HepG2 (cell line): ENCODE results near the gene CLEC2D. TPM values are rescaled to one million over a fixed set of nuclear protein-coding genes. Genes with fewer than 3 reads are reported as not detected.
A peak's percentile ranks its signal among the peaks of the same experiment; 100 is the strongest.

Experiments used
- ATAC-seq: fragments of 200-7000 bp; cut with Tn5 transposase; 3 replicates; pipeline ENCODE4 v1.9.1; 2020; ENCODE audit warnings: mild to moderate bottlenecking, moderate library complexity
- BruUV-seq: library from RNA; stranded (reverse); fragments of 400-500 nt; replicated peaks from 2 replicates; lab custom pipeline; 2021; lab: Mats Ljungman, UMichigan
- CTCF ChIA-PET: fragments of 300-600 bp; formaldehyde crosslinking; extraction: SDS; loops from one replicate; lab custom pipeline; 2021; ENCODE audit warnings: low total read pairs, inconsistent platforms, low intra/inter-chr PET ratio; lab: Yijun Ruan, JAX
- POLR2A ChIA-PET: fragments of 350-600 bp; sonication (Branson Sonifier 250); formaldehyde crosslinking; loops from one replicate; lab custom pipeline; 2020; ENCODE audit warnings: antibody characterized with exemption, inconsistent platforms; lab: Yijun Ruan, JAX
- DNase-seq: peaks from one replicate; pipeline ENCODE4 v3.0.0-alpha.2; 2015; ENCODE audit warnings: low spot score
- FAIRE-seq: peaks from 3 replicates; lab custom pipeline; 2011; peaks lifted over from hg19 to GRCh38; lab: Jason Lieb, UNC
- H2AFZ ChIP-seq: one replicate; pipeline ENCODE4 v1.6.1; 2011; ENCODE audit warnings: low read length, inconsistent platforms
- H3K27ac ChIP-seq: fragments of 300-600 bp; 3 replicates; pipeline ENCODE4 v1.8.0; 2011; ENCODE audit warnings: mixed run types, mild to moderate bottlenecking, mixed read lengths, low read length, inconsistent platforms; ENCODE audit not compliant: insufficient read depth; ENCODE audit errors: extremely low read length
- H3K27me3 ChIP-seq, 2 experiments: fragments of 200-600 bp in 1 of 2; 2 replicates in 1 of 2; 3 replicates in 1 of 2; pipeline versions ENCODE4 v1.6.0 to v1.8.0; 2011; ENCODE audit warnings: low read length in 2 of 2, mild to moderate bottlenecking in 2 of 2, moderate library complexity in 2 of 2, inconsistent platforms in 1 of 2; ENCODE audit not compliant: insufficient read depth in 2 of 2, control insufficient read depth in 1 of 2
- H3K36me3 ChIP-seq, 2 experiments: fragments of 200-600 bp in 1 of 2; replicated peaks in 1 of 2; 2 replicates in 1 of 2; 3 replicates in 1 of 2; pipeline versions ENCODE4 v1.5.1 to v1.8.0; 2011; ENCODE audit warnings: low read length in 2 of 2, inconsistent platforms in 1 of 2; ENCODE audit not compliant: insufficient read depth in 2 of 2, control insufficient read depth in 1 of 2
- H3K4me1 ChIP-seq: 2 replicates; pipeline ENCODE4 v1.5.1; 2012; ENCODE audit warnings: low read length, inconsistent platforms; ENCODE audit not compliant: insufficient read depth
- H3K4me2 ChIP-seq: 2 replicates; pipeline ENCODE4 v1.6.0; 2011; ENCODE audit warnings: low read depth, low read length, inconsistent platforms
- H3K4me3 ChIP-seq, 3 experiments: fragments of 200-600 bp in 1 of 3; sonication (generic), shearing (Covaris generic) in 1 of 3; replicated peaks in 1 of 3; 2 replicates each; pipeline ENCODE4 v1.5.1; 2011 to 2016; ENCODE audit warnings: low read length in 3 of 3, inconsistent platforms in 2 of 3, low read depth in 2 of 3, mild to moderate bottlenecking in 2 of 3, control low read depth in 1 of 3, mixed read lengths in 1 of 3; ENCODE audit not compliant: insufficient read depth in 1 of 3
- H3K79me2 ChIP-seq: one replicate; pipeline ENCODE4 v1.6.1; 2011; ENCODE audit warnings: low read length, inconsistent platforms; ENCODE audit not compliant: insufficient read depth
- H3K9ac ChIP-seq: 2 replicates; pipeline ENCODE4 v1.6.0; 2011; ENCODE audit warnings: mild to moderate bottlenecking, low read depth, low read length, inconsistent platforms; ENCODE audit not compliant: insufficient read depth
- H3K9me3 ChIP-seq: 2 replicates; pipeline ENCODE4 v1.5.1; 2012; ENCODE audit warnings: mild to moderate bottlenecking, low read length
- H4K20me1 ChIP-seq: 2 replicates; pipeline ENCODE4 v1.6.0; 2011; ENCODE audit warnings: inconsistent platforms, mild to moderate bottlenecking, low read length, moderate library complexity; ENCODE audit not compliant: insufficient read depth
- ATF5 ChIP-seq: sonication (generic); formaldehyde crosslinking; IDR thresholded peaks from 2 replicates; pipeline ENCODE4 v1.4.0; 2020; ENCODE audit warnings: mild to moderate bottlenecking, low read depth, missing genetic modification reagents
- CTCF ChIP-seq: sonication (generic); formaldehyde crosslinking; IDR thresholded peaks from 2 replicates; pipeline ENCODE4 v1.5.0; 2020; ENCODE audit warnings: mild to moderate bottlenecking, missing genetic modification reagents, moderate library complexity
- HMG20B ChIP-seq: conservative IDR thresholded peaks from 2 replicates; pipeline ENCODE4 v1.6.1; 2016; ENCODE audit warnings: missing genetic modification reagents, missing compliant biosample characterization
- MBNL3 ChIP-seq: fragments of 250-450 bp; sonication (Bioruptor Pico); conservative IDR thresholded peaks from 2 replicates; pipeline ENCODE4 v1.8.0; 2022; ENCODE audit warnings: mild to moderate bottlenecking, inconsistent platforms
- MXD4 ChIP-seq: IDR thresholded peaks from 2 replicates; pipeline ENCODE4 v1.6.1; 2016; ENCODE audit warnings: mild to moderate bottlenecking, missing biosample characterization, missing genetic modification reagents
- RAD21 ChIP-seq: fragments of 450-650 bp; formaldehyde crosslinking; IDR thresholded peaks from 2 replicates; pipeline ENCODE4 v1.5.0; 2020; ENCODE audit warnings: mild to moderate bottlenecking
- SMC3 ChIP-seq: IDR thresholded peaks from 2 replicates; pipeline ENCODE4 v1.6.1; 2011; ENCODE audit warnings: low read length, improper control_type of control experiment
- STAG1 ChIP-seq: sonication (generic); formaldehyde crosslinking; IDR thresholded peaks from 2 replicates; pipeline ENCODE4 v1.4.0; 2020; ENCODE audit warnings: missing genetic modification reagents
- ZKSCAN5 ChIP-seq: sonication (generic); formaldehyde crosslinking; IDR thresholded peaks from 2 replicates; pipeline ENCODE4 v1.5.1; 2020; ENCODE audit warnings: mild to moderate bottlenecking, missing genetic modification reagents
- ZNF569 ChIP-seq: sonication (generic); formaldehyde crosslinking; IDR thresholded peaks from 2 replicates; pipeline ENCODE4 v1.5.0; 2020; ENCODE audit warnings: mild to moderate bottlenecking, missing genetic modification reagents, moderate library complexity, borderline replicate concordance
- WGBS: methylation state at CpG from one replicate; pipeline ENCODE4 v1.1.6; 2017; ENCODE audit warnings: low lambda C conversion rate; 5-methylcytosine and 5-hydroxymethylcytosine counted together
- in situ Hi-C: cut with HindIII; loops from 2 replicates; pipeline ENCODE4 v1.10.0; 2017; ENCODE audit warnings: low pct_unique_long_range_greater_than_20kb; ENCODE audit not compliant: extremely low pct_ligation_motif_present
- intact Hi-C: fragments of 100-400 bp; cut with micrococcal nuclease; formaldehyde crosslinking; loops from one replicate; pipeline ENCODE4 v1.10.0; 2022; ENCODE audit not compliant: unreplicated experiment
- polyA plus RNA-seq, 8 experiments: library from polyadenylated mRNA; depleted of rRNA in 3 of 8; stranded (reverse) in 7 of 8; unstranded in 1 of 8; fragments of >200 nt; fragmentation: Illumina TruSeq in 4 of 8; extraction: Trizol in 4 of 8; gene quantifications; 2 replicates each; pipeline versions ENCODE4 v1.2.1 to v1.2.3, GENCODE V29; 2011 to 2016; ENCODE audit warnings: low read depth in 4 of 8, missing spikeins in 1 of 8, mixed read lengths in 1 of 8; ENCODE audit not compliant: insufficient read depth in 1 of 8
- total RNA-seq, 5 experiments: library from RNA; depleted of rRNA; stranded (reverse); fragments of >200 nt; fragmentation: Illumina TruSeq; extraction: Trizol; gene quantifications; 2 replicates each; pipeline ENCODE4 v1.2.3, GENCODE V29; 2016; ENCODE audit warnings: low read depth in 1 of 5
- TF ChIP-seq, protein P1 (sequence below): IDR thresholded peaks from 2 replicates; pipeline ENCODE4 v1.6.1; 2016; ENCODE audit warnings: low read depth
- TF ChIP-seq, protein P2 (sequence below): IDR thresholded peaks from 2 replicates; pipeline ENCODE4 v1.6.1; 2016; ENCODE audit warnings: missing biosample characterization, missing genetic modification reagents, low read depth

Gene CLEC2D
- total and polyA plus RNA-seq, 2 of the 13 experiments (the other 11 are each of a cell fraction or from before 2014, with no cell fraction given), result 2.5 to 8.6 TPM

- Histone ChIP-seq H3K36me3 (no peaks in the 10 kb centered on the region), H2AFZ (no peak overlapping the region), H4K20me1 (no peaks in the 10 kb centered on the region), H3K4me2 (no peak overlapping the region), H3K4me1 (no peaks in the 10 kb centered on the region), H3K27me3 (no peaks in the 10 kb centered on the region), H3K27ac (no peak overlapping the region), H3K9me3 (no peaks in the 10 kb centered on the region), H3K79me2 (no peaks in the 10 kb centered on the region), H3K9ac (no peak overlapping the region), H3K4me3 (no peak overlapping the region)
- DNase-seq, result no peak
- POLR2A ChIA-PET, result no interaction called here
- intact Hi-C loops (no loop called here), in situ Hi-C loops (no loop called here)
- ATAC-seq, result no peak
- no TSS peak for BruUV-seq
- CTCF ChIA-PET, result interaction anchor here (3.2 kb wide), 1 partner anchor 75 kb away, joined by 52 read pairs; no protein-coding TSS in a partner anchor
- no peak for FAIRE-seq
- TF ChIP-seq, protein P1, sequence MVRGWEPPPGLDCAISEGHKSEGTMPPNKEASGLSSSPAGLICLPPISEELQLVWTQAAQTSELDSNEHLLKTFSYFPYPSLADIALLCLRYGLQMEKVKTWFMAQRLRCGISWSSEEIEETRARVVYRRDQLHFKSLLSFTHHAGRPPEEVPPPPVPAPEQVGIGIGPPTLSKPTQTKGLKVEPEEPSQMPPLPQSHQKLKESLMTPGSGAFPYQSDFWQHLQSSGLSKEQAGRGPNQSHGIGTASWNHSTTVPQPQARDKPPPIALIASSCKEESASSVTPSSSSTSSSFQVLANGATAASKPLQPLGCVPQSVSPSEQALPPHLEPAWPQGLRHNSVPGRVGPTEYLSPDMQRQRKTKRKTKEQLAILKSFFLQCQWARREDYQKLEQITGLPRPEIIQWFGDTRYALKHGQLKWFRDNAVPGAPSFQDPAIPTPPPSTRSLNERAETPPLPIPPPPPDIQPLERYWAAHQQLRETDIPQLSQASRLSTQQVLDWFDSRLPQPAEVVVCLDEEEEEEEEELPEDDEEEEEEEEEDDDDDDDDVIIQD (CRISPR knock-in tag), result no peak
- no peak for TF ChIP-seq ATF5 (CRISPR knock-in tag)
- 79% methylated on average over 10 of the region's 13 CpGs for WGBS
Measured at GRCh38 chr12:9632766-9633165, 36.7 kb upstream of the CLEC2D start.

DNA sequence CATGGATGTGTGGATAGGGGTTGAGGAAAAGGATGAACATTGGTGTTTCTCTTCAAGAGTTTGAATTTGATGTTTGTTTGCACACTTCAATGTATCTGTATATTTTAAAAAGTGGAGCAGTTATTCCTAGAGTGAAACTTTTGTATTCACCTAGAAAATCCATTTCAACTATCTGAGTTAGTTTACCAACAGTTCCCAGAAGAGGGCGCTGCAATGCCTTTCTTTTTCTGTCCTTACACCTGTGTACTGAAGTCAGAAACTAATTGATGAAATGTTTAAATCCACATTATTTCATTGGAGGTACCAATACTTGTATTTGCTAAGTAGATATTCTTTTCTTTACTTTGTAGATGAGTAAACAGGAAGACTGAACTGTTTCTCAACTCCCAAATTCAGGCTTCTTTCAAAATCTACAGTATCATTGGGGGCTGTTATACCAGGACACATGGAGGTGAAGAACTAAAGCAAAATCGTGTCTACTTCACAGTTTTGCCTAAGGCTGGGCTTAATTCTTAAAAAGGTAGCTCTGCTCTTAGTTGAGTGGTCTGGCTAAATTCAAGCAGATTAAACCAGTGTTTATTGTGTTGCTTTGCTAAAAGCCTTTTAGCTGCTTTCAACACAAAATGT is 35.2 kb upstream of the CLEC2D start:
- ATAC-seq (peak; percentile 62; the same call in 2 of the 3 replicates), FAIRE-seq (peak; percentile 60), DNase-seq (peak; percentile 49)
- no peaks in the 10 kb centered on the region for H3K9me3 ChIP-seq
- no peaks in the 10 kb centered on the region for H3K36me3 ChIP-seq
- H2AFZ ChIP-seq, result no peak overlapping the region
- ChIA-PET CTCF (interaction anchor here (1.3 to 3.2 kb wide), 3 partner anchors 60 to 303 kb away, joined by 4 to 52 read pairs (median 5); no protein-coding TSS in a partner anchor), POLR2A (no interaction called here)
- H3K27ac ChIP-seq, result no peak overlapping the region
- H3K4me1 ChIP-seq, result no peaks in the 10 kb centered on the region
- no peak overlapping the region for H3K4me2 ChIP-seq
- H3K79me2 ChIP-seq, result no peaks in the 10 kb centered on the region
- H3K9ac ChIP-seq, result no peak overlapping the region
- H3K4me3 ChIP-seq, result no peak overlapping the region
- in situ Hi-C loops (no loop called here), intact Hi-C loops (loop anchor here (1.0 kb wide), 1 partner anchor 74 kb away; no protein-coding TSS in a partner anchor)
- BruUV-seq, result no TSS peak
- H3K27me3 ChIP-seq, result no peaks in the 10 kb centered on the region
- H4K20me1 ChIP-seq, result no peaks in the 10 kb centered on the region
- 8% methylated on average over 2 of the region's 2 CpGs for WGBS
- TF ChIP-seq SMC3 (peak; percentile 50; the same call in 1 of the 2 replicates), MBNL3 (CRISPR knock-in tag) (no peak), ZKSCAN5 (no peak), STAG1 (CRISPR knock-in tag) (peak; percentile 78), CTCF (peak; percentile 79), ZNF569 (CRISPR knock-in tag) (no peak), MXD4 (CRISPR knock-in tag) (no peak), RAD21 (CRISPR knock-in tag) (peak; percentile 46), HMG20B (CRISPR knock-in tag) (no peak)
- TF ChIP-seq, protein P2, sequence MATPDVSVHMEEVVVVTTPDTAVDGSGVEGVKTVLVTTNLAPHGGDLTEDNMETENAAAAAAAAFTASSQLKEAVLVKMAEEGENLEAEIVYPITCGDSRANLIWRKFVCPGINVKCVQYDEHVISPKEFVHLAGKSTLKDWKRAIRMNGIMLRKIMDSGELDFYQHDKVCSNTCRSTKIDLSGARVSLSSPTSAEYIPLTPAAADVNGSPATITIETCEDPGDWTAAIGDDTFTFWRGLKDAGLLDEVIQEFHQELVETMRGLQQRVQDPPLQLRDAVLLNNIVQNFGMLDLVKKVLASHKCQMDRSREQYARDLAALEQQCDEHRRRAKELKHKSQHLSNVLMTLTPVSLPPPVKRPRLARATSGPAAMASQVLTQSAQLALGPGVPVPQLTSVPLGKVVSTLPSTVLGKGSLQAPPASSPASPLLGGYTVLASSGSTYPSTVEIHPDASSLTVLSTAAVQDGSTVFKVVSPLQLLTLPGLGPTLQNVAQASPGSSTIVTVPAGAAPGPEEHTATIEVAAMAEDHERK (CRISPR knock-in tag), result no peak
